Stimulated activated naive CD4-positive, alpha-beta T cell treated with Interleukin-2 at 50 U/mL for 16 hours (primary cell): ENCODE data around the gene PLCG2.
"Not testable (repeated sequence)": the region's sequence is repeated elsewhere in the genome, so short reads cannot be mapped to it uniquely, and the experiment has no call there.

Source experiments
- DNase-seq: peaks from one replicate; lab custom pipeline; 2025; lab: John Stamatoyannopoulos, UW

PLCG2 gene

DNA sequence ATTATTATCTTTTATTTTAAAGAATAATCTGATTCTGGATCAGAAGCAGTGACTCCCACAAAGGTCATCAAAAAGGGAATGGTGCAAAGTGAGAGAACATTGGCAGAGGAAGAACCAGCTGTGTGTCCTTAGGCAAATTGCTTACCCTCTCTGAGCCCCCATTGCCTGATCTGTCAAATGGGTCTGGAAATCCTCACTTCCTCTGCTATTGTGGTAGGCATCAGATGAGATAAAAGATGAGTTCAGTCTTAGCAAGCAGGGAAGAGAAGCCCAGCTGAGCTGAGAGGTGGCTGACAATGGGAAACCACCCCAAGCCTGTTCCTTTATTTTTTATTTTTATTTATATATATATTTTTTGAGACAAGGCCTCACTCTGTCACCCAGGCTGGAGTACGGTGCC, 24.2 kb upstream of the PLCG2 start:
- DNase-seq, result no peak

DNA sequence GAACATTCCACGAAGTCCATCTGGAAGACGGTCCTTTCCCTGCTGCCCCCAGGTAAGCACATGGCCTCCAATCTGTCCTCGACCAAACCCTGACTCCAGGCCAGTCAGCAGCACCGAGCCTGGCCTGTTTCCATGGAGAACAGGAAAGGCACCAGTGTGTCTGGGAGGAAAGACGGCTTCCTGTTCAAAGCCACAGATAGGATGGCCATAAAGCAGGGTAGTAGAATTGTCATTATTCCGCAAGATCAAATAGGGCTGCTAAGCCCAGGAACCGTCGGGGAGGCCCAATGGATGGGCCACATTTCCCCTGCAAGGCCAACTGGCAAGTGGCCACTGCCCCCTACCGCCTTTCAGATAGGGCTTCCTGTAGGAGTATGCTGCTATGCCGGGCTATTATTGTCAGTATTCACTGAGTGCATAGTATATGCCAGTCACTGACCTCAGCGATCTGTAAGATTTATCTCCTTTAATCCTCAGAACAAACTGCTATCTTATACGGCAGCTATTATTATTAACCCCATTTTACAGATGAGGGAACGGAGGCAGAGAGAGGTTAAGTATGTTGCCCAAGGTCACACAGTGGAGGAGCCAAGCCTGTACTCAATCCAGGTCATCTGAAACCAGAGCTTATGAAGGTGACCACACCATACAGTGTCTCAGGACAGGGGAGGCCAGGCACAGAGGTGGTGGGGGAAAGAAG, 23.0 kb upstream of the PLCG2 start:
- no peak for DNase-seq

DNA sequence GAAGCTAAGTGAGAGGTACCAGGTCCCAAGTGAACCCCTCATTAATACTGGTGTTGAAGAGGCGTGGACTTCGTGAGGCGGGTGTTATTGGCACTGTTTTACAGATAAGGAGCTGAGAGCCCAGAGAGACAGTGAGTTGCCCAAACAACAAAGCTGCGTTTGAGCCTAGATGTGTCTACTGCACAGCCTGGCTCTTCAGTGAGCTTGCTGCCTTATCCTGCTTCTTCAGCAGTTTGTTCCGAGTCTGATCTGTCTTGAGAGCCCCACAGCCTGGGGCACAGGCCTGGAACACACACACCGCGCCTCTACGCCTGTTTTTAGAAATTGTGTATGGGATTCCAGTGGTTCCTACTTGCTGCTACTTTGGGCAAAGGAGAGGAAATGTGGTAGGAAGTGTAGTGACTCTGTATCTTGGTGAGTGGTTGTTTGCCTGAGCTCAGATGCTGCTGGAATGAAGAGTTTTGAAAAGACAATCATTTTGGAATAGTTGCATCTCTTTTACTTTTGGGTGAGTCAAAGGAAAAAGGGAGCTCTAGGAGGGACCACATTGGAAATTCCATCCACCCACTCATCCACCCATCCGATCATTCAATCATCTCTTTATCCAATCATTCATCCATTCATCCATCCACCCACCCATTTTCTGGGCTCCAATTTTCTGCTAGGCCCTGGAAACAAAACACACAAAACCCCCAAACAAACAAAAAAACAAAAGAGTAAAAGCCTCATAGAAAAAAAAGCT, 22.3 kb upstream of the PLCG2 start:
- no peak for DNase-seq

DNA sequence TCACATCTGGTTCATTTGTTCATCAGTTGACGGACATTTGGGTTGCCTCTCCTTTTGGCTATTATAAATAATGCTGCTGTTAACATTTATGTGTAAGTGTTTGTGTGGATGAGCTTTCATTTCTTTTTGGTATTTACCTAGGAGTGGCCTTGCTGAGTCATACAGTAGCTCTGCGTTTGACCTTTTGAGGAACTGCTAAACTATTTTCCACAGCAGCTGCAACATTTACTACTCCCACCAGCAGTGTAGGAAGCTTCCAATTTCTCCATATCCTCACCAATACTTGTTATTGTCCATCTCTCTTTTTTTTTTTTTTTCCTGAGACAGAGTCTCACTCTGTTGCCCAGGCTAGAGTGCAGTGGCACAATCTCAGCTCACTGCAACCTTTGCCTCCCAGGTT, 20.7 kb upstream of the PLCG2 start:
- no peak for DNase-seq

DNA sequence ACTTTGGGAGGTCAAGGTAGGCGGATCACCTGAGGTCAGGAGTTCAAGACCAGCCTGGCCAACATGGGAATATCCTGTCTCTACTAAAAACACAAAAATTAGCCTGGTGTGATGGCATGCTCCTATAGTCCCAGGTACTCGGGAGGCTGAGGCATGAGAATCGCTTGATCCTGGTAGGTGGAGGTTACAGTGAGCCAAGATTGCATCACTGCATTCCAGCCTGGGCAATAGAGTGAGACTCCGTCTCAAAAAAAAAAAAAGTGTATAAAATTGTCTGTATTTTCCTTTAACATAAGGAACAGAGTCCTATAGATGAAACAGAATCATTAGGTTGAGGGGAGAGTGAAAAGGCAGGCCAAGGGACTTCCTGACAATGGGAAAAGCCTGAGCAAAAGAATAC, 16.8 kb upstream of the PLCG2 start:
- DNase-seq, result not testable (repeated sequence)

DNA sequence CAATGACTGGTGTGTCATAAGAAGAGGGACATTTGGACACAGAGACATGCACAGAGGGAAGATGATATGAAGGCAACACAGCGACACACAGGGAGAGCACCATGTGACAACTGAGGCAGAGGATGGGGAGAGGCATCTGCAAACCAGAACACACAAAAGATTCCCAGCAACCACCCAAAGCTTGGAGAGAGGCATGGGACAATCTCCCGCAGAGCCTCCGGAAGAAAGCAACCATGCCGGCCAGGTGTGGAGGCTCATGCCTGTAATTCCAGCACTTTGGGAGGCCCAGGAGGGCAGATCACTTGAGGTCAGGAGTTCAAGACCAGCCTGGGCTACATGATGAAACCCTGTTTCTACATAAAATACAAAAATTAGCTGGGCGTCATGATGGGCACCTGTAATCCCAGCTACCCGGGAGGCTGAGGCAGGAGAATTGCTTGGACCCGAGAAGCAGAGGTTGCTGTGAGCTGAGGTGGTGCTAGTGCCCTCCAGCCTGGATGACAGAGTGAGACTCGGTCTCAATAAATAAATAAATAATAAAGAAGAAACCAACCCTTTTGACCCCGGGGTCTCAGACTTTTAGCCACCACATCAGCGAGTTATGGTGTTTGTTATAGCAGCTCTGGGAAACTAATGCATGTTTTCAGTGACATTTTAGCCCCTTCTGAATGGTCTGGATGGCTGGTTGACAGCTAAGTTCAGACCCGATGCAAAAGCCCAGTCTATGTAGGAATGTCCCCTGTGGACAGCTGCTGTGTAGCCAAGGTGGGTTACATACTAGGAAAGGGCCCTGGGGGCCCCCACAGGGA, 13.8 kb upstream of the PLCG2 start:
- no peak for DNase-seq

DNA sequence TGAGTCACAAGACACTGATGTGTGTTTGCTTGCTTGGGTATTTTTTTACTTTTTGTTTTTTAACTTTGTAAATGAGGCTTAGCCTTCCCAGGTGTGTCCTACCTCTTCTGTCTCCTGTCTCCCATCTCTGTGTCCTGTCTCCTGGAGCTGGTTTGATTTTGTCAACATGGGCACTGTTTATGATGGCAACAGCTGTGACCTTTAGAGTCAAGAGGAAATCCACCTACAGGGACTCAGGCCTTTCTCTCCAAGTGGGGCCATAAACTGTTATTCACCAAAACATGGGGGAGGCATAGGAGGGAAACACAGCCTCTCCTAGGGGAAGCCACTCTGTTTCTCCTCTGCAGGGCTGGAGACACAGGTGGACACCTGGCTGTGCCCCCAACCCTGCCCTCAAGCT, 13.1 kb upstream of the PLCG2 start:
- DNase-seq, result no peak

DNA sequence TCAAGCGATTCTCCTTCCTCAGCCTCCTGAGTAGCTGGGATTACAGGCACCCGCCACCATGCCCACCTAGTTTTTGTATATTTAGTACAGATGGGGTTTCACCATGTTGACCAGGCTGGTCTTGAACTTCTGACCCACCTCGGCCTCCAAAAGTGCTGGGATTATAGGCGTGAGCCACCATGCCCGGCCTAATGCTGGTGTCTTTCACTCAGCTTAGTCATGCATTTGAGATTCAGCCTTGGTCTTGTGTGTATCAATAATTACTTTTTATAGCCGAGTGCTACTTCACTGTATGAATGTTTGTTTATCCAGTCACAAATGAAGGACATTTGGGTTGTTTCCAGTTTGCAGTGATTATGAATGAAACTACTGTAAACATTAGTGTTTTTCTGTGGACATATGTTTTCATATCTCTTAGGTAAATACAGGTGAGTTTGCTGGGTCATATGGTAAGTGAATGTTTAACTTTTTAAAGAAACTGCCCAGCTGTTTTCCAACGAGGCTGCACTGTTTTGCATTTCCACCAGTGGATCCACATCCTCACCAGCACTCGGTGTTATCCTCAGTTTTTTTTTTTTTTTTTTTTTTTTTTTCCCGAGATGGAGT, 11.0 kb upstream of the PLCG2 start:
- no peak for DNase-seq

DNA sequence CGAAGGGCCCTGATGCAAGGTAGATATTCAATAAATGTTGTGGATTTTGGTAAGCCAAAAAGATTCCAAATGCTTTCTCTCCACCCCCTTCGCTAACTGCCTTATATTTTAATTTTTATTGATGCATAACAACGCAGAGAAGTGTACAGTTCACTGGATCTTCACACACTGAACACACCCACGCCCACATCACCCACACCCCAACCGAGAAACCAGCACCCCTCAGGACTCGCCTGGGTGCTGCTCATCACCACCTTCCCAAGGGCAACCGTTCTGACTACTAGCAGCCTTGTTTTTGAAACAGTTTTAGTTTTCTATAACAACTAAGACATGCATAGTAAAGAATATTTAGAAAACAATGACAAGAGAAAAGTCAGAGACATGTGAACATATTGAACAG, 9.1 kb upstream of the PLCG2 start:
- DNase-seq, result no peak

DNA sequence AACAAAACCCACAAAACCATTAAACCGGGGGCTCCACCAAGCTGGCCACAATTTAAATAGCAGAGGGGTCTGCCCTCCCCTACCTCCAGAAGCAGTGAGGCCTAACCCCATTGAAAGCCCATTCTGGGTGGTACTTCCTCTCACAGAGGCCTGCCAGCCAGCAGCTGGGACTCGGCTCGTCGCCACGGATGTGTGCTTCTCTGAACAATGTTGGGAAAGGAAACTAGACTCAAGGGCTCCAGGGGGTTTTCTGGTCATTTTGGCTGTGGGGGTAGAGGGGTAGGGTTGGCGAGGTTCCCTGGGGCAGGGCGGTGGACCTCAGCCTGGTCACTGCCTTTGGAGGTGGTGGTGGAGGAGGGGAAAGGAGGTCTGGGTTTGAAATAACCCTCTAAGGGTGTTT, 4.7 kb upstream of the PLCG2 start:
- DNase-seq, result no peak

DNA sequence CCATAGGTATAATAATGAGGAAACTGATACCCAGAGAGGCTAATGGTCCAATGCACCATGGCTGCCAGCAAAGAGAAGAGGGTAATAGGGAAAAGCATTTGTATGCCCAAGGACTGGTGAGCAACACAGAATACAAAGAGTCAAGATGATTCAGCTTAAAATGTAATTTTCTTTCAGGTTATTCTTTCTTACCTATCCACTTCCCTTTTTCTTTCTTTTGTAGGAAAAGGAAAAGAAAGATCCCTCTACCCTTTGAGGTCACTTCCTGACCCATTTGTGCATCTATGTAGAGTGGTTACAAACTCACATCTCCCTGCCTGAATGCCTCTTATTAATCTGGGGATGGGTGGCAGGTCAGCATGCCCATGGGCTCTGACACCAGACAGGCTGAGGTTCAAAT, 3.5 kb upstream of the PLCG2 start:
- no peak for DNase-seq

DNA sequence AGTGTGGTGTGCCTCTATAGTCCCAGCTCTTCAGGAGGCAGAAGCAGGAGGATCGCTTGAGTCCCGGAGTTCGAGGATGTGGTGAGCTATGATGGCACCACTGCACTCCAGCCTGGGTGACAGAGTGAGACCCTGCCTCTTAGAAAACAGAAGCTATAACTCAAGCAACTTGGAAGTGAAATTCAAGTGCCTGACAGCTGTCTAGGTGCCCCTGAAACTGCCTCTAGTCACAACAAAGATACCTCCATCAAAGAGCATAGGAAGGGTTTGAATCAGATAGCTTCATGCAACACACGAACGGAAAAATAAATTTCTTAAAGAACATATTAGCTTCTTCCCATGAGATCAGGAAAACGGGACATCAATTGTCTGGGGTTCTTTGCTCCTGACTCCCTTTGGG, 860 bp upstream of the PLCG2 start:
- DNase-seq, result no peak

DNA sequence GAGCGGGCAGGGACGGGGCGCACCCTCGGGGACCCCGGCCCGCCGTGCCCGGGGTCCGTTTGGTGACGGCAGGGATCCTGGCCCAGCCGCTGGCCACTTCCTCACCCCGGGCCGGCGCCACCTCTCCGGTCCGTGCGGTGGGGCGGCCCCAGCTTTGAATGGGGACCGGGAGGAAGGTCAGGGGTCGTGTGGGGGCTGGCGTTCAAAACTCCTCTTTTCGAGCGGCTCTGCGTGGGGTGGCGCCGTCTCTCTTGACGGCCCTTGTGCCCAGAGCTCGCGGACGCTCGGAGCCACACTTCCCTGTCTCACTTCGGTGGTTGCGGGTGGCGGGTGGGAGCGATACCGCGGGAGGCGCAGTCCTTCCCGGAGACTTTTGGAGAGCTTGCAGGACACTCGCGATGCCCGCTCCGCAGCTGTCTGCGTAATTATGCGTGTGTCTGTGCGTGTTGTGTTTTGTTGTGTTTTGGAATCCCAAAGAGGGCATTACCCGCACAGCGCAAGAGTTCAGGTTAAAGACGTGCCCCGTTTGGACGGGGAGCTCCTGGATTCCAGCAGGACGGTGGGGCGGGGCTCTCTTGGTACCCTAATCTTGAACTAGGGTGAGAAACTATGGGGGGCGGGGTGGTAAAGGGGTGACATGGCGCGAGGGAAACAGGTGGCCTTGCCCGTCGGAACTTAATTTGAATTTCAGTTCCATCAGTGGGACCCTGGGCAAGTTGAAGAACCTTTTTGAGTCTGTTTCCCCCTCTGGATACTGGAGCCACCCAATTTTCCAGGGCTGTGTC, 637 bp downstream of the PLCG2 start:
- DNase-seq, result no peak

DNA sequence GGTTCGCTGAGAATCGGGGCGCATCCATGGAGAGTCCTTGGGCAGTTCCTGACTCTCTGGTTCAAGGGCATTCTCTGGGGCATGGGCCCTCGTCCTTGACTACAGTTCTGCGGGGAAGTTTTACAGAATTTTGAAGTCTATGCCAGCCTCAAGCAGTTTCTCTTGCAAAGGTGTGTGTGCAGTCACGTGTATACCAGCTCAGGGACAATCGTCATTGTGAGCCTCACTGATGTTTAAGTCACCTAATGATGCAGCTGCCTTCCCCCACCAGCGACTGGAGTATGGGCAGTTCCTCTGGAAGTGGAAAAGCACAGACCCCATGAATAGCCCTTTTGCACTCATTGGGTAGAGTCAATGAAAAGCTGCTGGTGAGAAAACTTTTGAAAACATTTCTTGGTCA, 1.3 kb downstream of the PLCG2 start:
- no peak for DNase-seq

DNA sequence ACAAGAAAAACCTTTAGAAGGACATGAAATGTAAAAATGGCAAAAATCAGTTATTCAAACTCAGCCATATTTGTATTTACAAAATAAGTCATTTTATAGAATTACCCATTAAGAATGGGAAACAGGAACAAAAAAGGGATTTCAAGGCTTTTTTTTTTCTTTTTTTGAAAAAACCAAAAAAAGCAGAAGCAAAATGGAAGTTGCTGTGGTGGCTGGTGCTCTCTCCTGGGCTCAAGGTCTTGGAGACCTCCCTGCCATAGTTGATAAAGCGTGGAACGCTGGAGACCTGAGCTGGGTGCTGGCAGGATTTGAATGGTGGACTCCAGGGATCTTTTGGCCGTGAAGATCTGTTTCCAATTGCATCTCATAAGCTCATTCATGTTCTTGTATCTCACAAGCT, 3.1 kb downstream of the PLCG2 start:
- no peak for DNase-seq

DNA sequence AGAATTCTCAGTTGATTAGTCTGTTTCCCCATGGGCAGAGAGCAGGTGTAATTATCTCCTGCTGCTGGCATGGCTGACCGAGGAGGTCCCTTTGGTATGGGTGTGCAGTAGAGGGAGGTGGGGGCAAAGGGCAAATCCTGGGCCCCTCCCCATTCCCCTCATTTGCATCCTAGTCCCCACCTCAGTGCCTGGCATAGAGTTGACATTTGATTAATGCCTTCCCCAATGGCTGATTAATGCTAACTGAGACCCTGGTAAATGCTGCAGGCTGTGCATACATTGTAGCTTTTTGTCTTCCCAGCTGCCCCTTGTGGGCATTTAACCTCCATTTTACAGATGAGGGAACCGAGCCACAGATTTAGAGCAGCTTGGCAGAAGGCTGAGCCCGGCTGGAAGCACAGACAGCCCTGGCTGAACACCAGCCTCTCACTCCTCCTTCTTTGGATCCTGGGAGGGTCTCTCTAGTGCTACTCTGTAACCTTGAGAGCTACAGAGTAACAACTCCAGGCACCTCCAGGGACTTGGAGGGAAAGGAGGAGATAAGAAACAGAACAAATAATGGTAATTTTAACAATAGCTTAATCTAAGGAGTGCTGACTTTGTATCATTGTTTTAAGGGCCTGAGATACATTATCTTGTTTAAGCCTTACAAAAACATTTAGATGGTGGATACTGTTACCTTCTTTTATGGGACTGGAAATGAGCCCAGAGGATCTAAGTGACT, 5.1 kb downstream of the PLCG2 start:
- DNase-seq, result no peak

DNA sequence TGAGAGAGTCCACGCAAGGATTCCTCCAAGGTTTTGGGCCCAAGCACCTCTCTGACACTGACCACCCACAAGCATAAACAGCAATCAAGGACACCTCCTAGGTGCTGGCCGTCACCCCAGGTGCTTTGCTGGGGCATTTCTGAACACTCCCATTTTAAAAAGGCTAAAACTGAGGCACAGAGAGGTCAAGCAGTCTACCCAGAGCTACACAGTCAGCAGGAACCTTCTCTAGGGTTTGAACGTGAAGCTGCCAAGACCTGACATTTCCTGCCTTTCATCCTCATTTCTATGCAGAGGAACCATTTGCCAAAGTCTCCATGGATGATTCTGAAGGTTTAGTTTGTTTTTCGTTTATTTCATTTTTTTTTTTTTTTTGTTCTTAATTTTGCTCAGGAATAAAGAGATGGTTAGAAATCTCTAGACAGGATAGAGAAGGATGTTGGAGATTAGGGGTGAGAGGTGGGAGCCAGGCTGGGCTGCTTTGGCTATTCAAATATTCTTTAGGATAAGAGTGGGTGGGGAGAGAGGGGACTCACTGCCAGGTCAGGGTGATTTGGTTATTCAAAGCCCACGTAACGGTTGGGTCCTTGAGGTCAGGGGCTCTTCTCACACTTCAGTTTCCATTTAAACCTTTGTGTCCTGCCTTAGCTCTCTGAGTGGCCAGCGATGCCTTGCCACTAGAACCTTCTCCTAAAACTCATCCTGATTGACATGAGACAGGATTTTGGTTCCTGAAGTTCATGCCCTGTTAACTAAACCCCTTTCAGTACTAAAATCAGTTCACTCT, 6.2 kb downstream of the PLCG2 start:
- DNase-seq, result no peak

DNA sequence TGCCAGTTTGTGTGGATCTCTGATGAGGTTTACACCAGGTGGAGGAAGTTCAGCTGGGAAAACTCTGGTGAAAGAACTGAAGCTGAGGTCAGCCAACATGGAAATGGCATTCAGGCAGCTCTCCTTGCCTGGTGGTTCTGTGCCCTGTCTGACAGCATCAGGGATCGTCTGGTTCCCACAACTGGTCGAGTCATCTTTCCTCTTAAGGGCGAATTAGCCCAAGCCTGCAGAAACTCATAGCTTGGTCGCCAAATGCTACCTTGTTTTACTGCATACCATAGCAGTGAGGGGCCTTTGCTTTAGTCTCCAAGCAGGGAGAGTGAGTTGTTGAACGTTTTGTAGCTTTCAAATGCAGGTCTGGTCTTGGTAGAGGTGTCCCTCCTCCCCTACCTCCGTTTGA, 7.2 kb downstream of the PLCG2 start:
- no peak for DNase-seq

DNA sequence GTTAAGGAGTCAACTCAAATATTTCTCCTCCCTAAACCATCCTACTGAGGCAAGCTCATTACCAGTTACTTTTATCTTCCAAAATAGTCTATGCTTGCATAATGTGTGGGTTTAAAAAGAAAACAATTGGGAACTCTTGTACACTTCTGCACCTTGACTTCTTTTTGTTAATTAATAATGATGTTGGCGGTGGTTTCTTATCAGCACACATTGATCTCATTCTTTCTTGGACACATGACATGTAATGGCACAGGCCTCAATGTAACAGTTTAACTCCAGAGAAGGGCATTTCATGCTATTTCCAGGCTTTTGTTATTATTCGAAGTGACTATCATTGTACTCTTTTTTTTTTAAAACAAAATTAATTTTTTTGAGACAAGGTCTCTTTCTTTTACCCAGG, 7.8 kb downstream of the PLCG2 start:
- DNase-seq, result no peak

DNA sequence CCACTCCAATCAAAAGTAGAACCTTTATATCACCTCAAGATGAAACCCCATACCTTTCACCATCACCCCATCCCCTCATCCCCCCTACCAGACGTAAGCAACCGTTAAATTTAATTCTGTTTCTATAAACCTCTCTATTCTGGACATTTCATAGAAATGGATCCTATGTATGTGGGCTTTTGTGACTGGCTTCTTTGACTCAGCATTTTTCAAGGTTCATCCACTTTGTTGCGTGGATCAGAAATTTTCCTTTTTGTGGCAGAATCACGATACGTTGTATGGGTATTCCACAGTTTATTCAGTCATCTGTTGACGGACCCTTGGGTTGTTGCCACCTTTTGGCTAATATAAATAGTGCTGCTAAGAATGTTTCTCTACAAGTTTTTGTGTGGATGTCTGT, 8.6 kb downstream of the PLCG2 start:
- DNase-seq, result no peak
